Right atrium auricular region (tissue), 2 donors: Measurements from ENCODE around the gene ARSK. TPM values are rescaled to one million over a fixed set of nuclear protein-coding genes. Genes with fewer than 3 reads are reported as not detected.

Source experiments
- DNase-seq: peaks from one replicate; pipeline ENCODE4 v3.0.0-alpha.2; 2019; ENCODE audit warnings: low spot score
- H3K27ac ChIP-seq, 2 donors: fragments of 200-600 bp; sonication (generic); 1 replicate in 1 of 2; 2 replicates in 1 of 2; pipeline ENCODE4 v1.5.1; 2016 to 2019
- H3K27me3 ChIP-seq, 2 donors: fragments of 200-600 bp; sonication (generic); one replicate each; pipeline versions ENCODE4 v1.5.1 to v1.6.0; 2017 to 2019
- H3K36me3 ChIP-seq: fragments of 200-600 bp; sonication (generic); one replicate; pipeline ENCODE4 v1.5.1; 2016
- H3K4me1 ChIP-seq, 2 donors: fragments of 200-600 bp; sonication (generic); one replicate each; pipeline versions ENCODE4 v1.5.1 to v1.6.0; 2017 to 2019
- H3K4me3 ChIP-seq, 2 donors: fragments of 200-600 bp; sonication (generic); 1 replicate in 1 of 2; 2 replicates in 1 of 2; pipeline ENCODE4 v1.5.1; 2017 to 2019; ENCODE audit warnings: mild to moderate bottlenecking in 1 of 2, moderate library complexity in 1 of 2
- H3K9me3 ChIP-seq, 2 donors: fragments of 200-600 bp; sonication (generic); one replicate each; pipeline ENCODE4 v1.5.1; 2019
- CTCF ChIP-seq, 2 donors: fragments of 200-600 bp; sonication (generic); IDR thresholded peaks; one replicate each; pipeline ENCODE4 v1.5.1; 2019; ENCODE audit warnings: antibody characterized with exemption in 2 of 2
- total RNA-seq, 2 donors: library from RNA; depleted of rRNA; stranded (reverse); fragments of >200 nt; gene quantifications; one replicate each; pipeline ENCODE4 v1.1.0, GENCODE V29; 2016

ARSK gene
- total RNA-seq, 2 donors from 2014 or later = 3.7 to 6.0 TPM

DNA sequence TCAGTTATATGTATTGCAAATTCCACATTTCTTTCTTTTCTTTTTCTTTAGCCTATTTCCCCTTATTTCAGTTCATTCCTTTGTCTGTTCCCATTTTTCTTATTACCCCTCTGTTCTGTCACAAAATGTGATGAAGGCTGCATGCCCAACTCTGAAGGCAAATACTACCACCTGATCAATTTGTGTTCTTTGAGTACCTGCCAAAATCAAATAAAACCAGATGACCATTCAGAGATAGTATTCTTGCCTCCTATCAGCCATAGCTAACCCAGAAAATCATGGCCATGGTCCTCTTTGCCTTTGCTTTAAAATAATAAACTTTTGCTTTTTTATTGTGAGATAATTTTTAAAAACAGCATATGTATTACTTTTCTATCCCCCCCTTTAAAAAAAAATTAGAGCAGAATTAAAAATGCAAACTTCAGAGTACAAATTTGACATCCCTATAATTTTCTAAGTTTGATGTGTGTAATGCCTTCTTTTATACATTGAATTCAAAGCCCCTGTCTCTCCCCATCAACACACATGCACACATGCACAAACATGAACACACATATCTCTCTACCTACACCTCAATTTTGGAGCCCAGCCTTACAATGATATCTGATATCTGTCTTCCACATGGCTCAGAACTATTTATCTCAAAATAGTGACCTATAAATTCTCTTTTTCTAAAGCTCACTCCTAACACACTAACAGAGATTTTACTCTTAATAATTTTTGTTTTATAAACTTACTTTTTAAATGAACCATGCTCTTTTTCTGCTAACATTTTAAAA lies 95.1 kb downstream of the ARSK start:
- H3K27ac ChIP-seq = no peak overlapping the region
- DNase-seq = no peak

DNA sequence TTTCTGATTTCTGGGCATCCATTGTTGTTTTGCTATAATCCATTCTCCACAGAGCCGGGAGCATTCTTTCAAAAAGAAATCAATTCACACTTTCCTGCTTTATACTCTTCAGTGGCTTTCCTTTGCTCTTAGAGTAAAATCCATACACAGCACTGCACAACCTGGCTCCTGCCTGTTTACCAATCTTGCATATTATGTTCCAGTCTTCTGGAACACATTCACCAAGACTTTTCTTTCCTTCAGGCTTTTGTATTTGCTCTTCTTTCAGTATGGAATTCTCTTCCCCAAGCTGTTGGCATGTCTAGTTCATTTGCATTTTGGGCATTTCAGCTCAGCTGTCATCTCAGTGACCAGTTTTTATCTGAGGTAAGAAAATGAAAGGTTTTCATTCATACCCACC lies 97.9 kb downstream of the ARSK start:
- no peak for DNase-seq
- Histone ChIP-seq H3K36me3 (no peaks in the 10 kb centered on the region), H3K4me3 (no peak overlapping the region), H3K4me1 (peaks cover 0 to 13% of the 10 kb centered on the region in 2 donors), H3K27me3 (no peaks in the 10 kb centered on the region), H3K27ac (no peak overlapping the region), H3K9me3 (no peaks in the 10 kb centered on the region)
- TF ChIP-seq CTCF (IDR thresholded peaks at IDR 0.05) = no peak

More for the DNA sequence above, 95.1 kb downstream of the ARSK start:
- no peak overlapping the region for H3K4me3 ChIP-seq
- H3K27me3 ChIP-seq = no peaks in the 10 kb centered on the region
- H3K36me3 ChIP-seq = no peaks in the 10 kb centered on the region
- H3K4me1 ChIP-seq = peaks cover 0 to 4% of the 10 kb centered on the region in 2 donors
- H3K9me3 ChIP-seq = no peaks in the 10 kb centered on the region
- no peak for TF ChIP-seq CTCF (IDR thresholded peaks at IDR 0.05)

DNA sequence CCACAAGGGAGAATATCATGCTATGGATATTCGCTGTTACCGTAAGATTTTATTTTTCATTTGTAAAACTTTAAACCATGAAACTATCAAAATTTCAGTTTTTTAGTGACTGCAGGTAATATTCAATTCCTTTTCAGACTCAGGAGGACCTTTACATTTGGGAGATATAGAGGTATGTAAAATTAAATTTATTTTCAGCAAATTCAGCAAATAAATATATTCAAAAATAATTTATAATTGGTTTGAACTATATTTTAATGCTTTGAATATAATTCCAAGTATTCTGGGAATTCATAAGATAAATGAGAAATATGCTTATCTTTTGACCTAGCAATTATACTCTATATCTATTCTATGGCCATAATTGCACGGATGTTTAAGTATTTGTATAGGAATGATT lies 99.3 kb downstream of the ARSK start:
- no peaks in the 10 kb centered on the region for H3K36me3 ChIP-seq

More for the DNA sequence above, 99.3 kb downstream of the ARSK start:
- Histone ChIP-seq H3K9me3 (no peaks in the 10 kb centered on the region), H3K4me3 (no peak overlapping the region), H3K27me3 (no peaks in the 10 kb centered on the region), H3K27ac (no peak overlapping the region), H3K4me1 (peaks cover 0 to 10% of the 10 kb centered on the region in 2 donors)
- no peak for DNase-seq
- no peak for TF ChIP-seq CTCF (IDR thresholded peaks at IDR 0.05)

Other genes with a start within 250 kb of the ARSK start
- gene FAM81B, start 163.7 kb upstream of the ARSK start, total RNA-seq = 10 to 100 TPM in 1 of 2 donors, 1 to 10 TPM in 1; 3.5 to 24.7 TPM
- gene SKIC3, start 124 bp upstream of the ARSK start, total RNA-seq = 10 to 100 TPM; 32.1 to 39.3 TPM
- gene GPR150, start 65.0 kb downstream of the ARSK start, total RNA-seq = not detected
- 1 to 10 TPM; 1.9 to 2.5 TPM for gene RFESD, start 91.7 kb downstream of the ARSK start, total RNA-seq
- under 1 TPM in 1 of 2 donors, not detected in 1; 0.30 TPM for gene SPATA9, start 127.9 kb downstream of the ARSK start, total RNA-seq
- gene RHOBTB3, start 176.2 kb downstream of the ARSK start, total RNA-seq = 10 to 100 TPM; 56.2 to 89.9 TPM